ENCODE data around the gene UBQLN3. TPM values are rescaled to one million over a fixed set of nuclear protein-coding genes. Genes with fewer than 3 reads are reported as not detected.

The UBQLN3 gene
- total and polyA plus RNA-seq, 2 experiments from 2014 or later: not detected

- Mint-ChIP-seq H3K36me3 (ENCODE audit: low read depth) (no peaks in the 10 kb centered on the region), H3K4me3 (no peak overlapping the region), H3K27ac (no peak overlapping the region), H3K27me3 (ENCODE audit: insufficient read depth, low read depth, poor library complexity) (no peaks in the 10 kb centered on the region), H3K4me1 (no peaks in the 10 kb centered on the region), H3K9me3 (no peaks in the 10 kb centered on the region)
- Histone ChIP-seq H3K4me3 (no peak overlapping the region), H3K79me2 (replicated peaks; ENCODE audit: insufficient read depth) (no peaks in the 10 kb centered on the region), H2AFZ (no peak overlapping the region), H3K9me2 (ENCODE audit: insufficient read depth) (peaks cover 3% of the 10 kb centered on the region; the same call in 1 of the 2 replicates), H3K4me2 (no peak overlapping the region), H3K27ac (ENCODE audit: low read depth) (no peak overlapping the region), H3F3A (replicated peaks; ENCODE audit: low read depth) (no peaks in the 10 kb centered on the region), H4K20me1 (replicated peaks; ENCODE audit: insufficient read depth) (no peaks in the 10 kb centered on the region), H3K27me3 (ENCODE audit: insufficient read depth) (no peaks in the 10 kb centered on the region), H3K36me3 (ENCODE audit: insufficient read depth) (no peaks in the 10 kb centered on the region), H3K4me1 (ENCODE audit: insufficient read depth) (no peaks in the 10 kb centered on the region)
- ATAC-seq (no peak), DNase-seq (ENCODE audit: low spot score) (no peak)
- TF ChIP-seq STAT1 (IDR thresholded peaks at IDR 0.05; ENCODE audit: unreplicated experiment) (no peak), ZNF462 (CRISPR knock-in tag; IDR thresholded peaks at IDR 0.05) (no peak), EZH2 (IDR thresholded peaks at IDR 0.05; ENCODE audit: low read depth, unreplicated experiment) (no peak), ZNF114 (CRISPR knock-in tag; IDR thresholded peaks at IDR 0.05) (no peak), ZNF331 (CRISPR knock-in tag; IDR thresholded peaks at IDR 0.05; ENCODE audit: low read depth) (no peak), EZH2phosphoT487 (IDR thresholded peaks at IDR 0.05; ENCODE audit: unreplicated experiment) (no peak), CTCF (conservative IDR thresholded peaks at IDR 0.05; ENCODE audit: low read depth in 2 of 2) (no peak), POLR2AphosphoS5 (IDR thresholded peaks at IDR 0.05; ENCODE audit: low read depth) (no peak), REST (IDR thresholded peaks at IDR 0.05; ENCODE audit: unreplicated experiment) (no peak), CREB1 (CRISPR knock-in tag; IDR thresholded peaks at IDR 0.05; ENCODE audit: low read depth) (no peak), NANOG (IDR thresholded peaks at IDR 0.05; ENCODE audit: borderline replicate concordance) (no peak)
These were observed 20.0 kb downstream of the UBQLN3 start for GRCh38 chr11:5489576-5490357.
